B cell (primary cell): ENCODE data around the gene NXPE3. TPM values are rescaled to one million over a fixed set of nuclear protein-coding genes. Genes with fewer than 3 reads are reported as not detected.

ENCODE experiments used
- ATAC-seq: fragments of 200-7000 bp; cut with Tn5 transposase; one replicate; pipeline ENCODE4 v1.10.0; 2021; ENCODE audit warnings: low read depth, mild to moderate bottlenecking, moderate number of reproducible peaks, moderate library complexity
- CTCF ChIA-PET: fragments of 350-600 bp; sonication (Branson Sonifier 250); formaldehyde crosslinking; loops from one replicate; lab custom pipeline; 2021; ENCODE audit warnings: antibody characterized with exemption, inconsistent platforms; lab: Charles Lee
- POLR2A ChIA-PET: fragments of 350-600 bp; sonication (Branson Sonifier 250); formaldehyde crosslinking; loops from one replicate; lab custom pipeline; 2021; ENCODE audit warnings: antibody characterized with exemption; lab: Charles Lee
- DNase-seq: peaks from one replicate; pipeline ENCODE4 v3.0.0; 2013
- H2AFZ ChIP-seq: 2 replicates; pipeline ENCODE4 v1.6.1; 2012; ENCODE audit warnings: mild to moderate bottlenecking, low read depth, low read length; ENCODE audit not compliant: insufficient read depth, poor library complexity, severe bottlenecking
- H3K27ac ChIP-seq, 2 donors: 1 replicate in 1 of 2; 2 replicates in 1 of 2; pipeline ENCODE4 v1.5.1; 2012 to 2013; ENCODE audit warnings: low read length in 2 of 2, mild to moderate bottlenecking in 2 of 2, moderate library complexity in 1 of 2
- H3K27me3 ChIP-seq, 4 experiments: fragments of 200-600 bp in 1 of 4; sonication (generic) in 1 of 4; replicated peaks in 1 of 4; 1 replicate in 2 of 4; 2 replicates in 2 of 4; pipeline versions ENCODE4 v1.6.1 to v1.7.0; 2013 to 2016; ENCODE audit warnings: low read length in 3 of 4, mild to moderate bottlenecking in 2 of 4, mixed read lengths in 1 of 4, moderate library complexity in 1 of 4; ENCODE audit not compliant: insufficient read depth in 4 of 4, control insufficient read depth in 3 of 4; ENCODE audit errors: control extremely low read depth in 1 of 4
- H3K36me3 ChIP-seq, 2 experiments: replicated peaks in 1 of 2; 1 replicate in 1 of 2; 2 replicates in 1 of 2; pipeline versions ENCODE4 v1.6.1 to v1.7.1; 2013; ENCODE audit warnings: low read length in 1 of 2; ENCODE audit not compliant: insufficient read depth in 2 of 2, control insufficient read depth in 1 of 2; ENCODE audit errors: control extremely low read depth in 1 of 2, extremely low read depth in 1 of 2
- H3K4me1 ChIP-seq, 2 donors: fragments of 200-600 bp in 1 of 2; sonication (generic) in 1 of 2; 1 replicate in 1 of 2; 2 replicates in 1 of 2; pipeline versions ENCODE4 v1.5.1 to v1.6.1; 2013 to 2017; ENCODE audit warnings: low read length in 2 of 2; ENCODE audit not compliant: control insufficient read depth in 2 of 2, insufficient read depth in 2 of 2
- H3K4me2 ChIP-seq: replicated peaks from 2 replicates; pipeline ENCODE3; 2012; ENCODE audit warnings: mild to moderate bottlenecking, low read depth, low read length; ENCODE audit not compliant: poor library complexity, severe bottlenecking
- H3K4me3 ChIP-seq, 5 experiments: fragments of 200-600 bp in 1 of 5; sonication (generic) in 1 of 5; 1 replicate in 3 of 5; 2 replicates in 2 of 5; pipeline versions ENCODE4 v1.5.1 to v1.7.0; 2011 to 2016; ENCODE audit warnings: low read length in 4 of 5, mild to moderate bottlenecking in 4 of 5, low read depth in 2 of 5, control low read depth in 1 of 5, moderate library complexity in 1 of 5; ENCODE audit not compliant: insufficient read depth in 1 of 5; ENCODE audit errors: control extremely low read depth in 1 of 5, extremely low read depth in 1 of 5
- H3K79me2 ChIP-seq: fragments of 200-600 bp; sonication (generic); one replicate; pipeline ENCODE4 v1.6.0; 2016; ENCODE audit warnings: low read length; ENCODE audit not compliant: control insufficient read depth, insufficient read depth
- H3K9ac ChIP-seq: fragments of 200-600 bp; sonication (generic); 2 replicates; pipeline ENCODE4 v1.6.1; 2017; ENCODE audit warnings: mild to moderate bottlenecking, low read length, moderate library complexity
- H3K9me3 ChIP-seq, 3 donors: one replicate each; pipeline versions ENCODE4 v1.6.1 to v1.7.1; 2013; ENCODE audit warnings: low read length in 2 of 3; ENCODE audit not compliant: control insufficient read depth in 2 of 3, insufficient read depth in 1 of 3; ENCODE audit errors: control extremely low read depth in 1 of 3
- H4K20me1 ChIP-seq: 2 replicates; pipeline ENCODE4 v1.6.0; 2012; ENCODE audit warnings: mild to moderate bottlenecking, low read length; ENCODE audit not compliant: insufficient read depth, control insufficient read depth, poor library complexity, severe bottlenecking
- H3K27ac Mint-ChIP-seq: one replicate; pipeline ENCODE4 v1.8.0; 2021; ENCODE audit warnings: mixed read lengths
- H3K27me3 Mint-ChIP-seq: one replicate; pipeline ENCODE4 v1.8.0; 2021; ENCODE audit warnings: mixed read lengths
- H3K4me1 Mint-ChIP-seq: one replicate; pipeline ENCODE4 v1.8.0; 2021; ENCODE audit warnings: mixed read lengths
- H3K4me3 Mint-ChIP-seq: one replicate; pipeline ENCODE4 v1.8.0; 2021; ENCODE audit warnings: mixed read lengths
- H3K9me3 Mint-ChIP-seq: one replicate; pipeline ENCODE4 v1.8.0; 2022; ENCODE audit warnings: mixed read lengths; ENCODE audit not compliant: insufficient read depth
- EZH2 ChIP-seq: IDR thresholded peaks from 2 replicates; pipeline ENCODE4 v1.6.1; 2012; ENCODE audit warnings: borderline replicate concordance, low read depth, mild to moderate bottlenecking, moderate library complexity, low read length; ENCODE audit not compliant: insufficient read depth, poor library complexity, severe bottlenecking
- WGBS: methylation state at CpG from one replicate; pipeline ENCODE4 v1.1.5; 2013; ENCODE audit warnings: missing lambda C conversion rate; ENCODE audit not compliant: insufficient coverage; 5-methylcytosine and 5-hydroxymethylcytosine counted together
- intact Hi-C: fragments of 100-400 bp; cut with micrococcal nuclease; formaldehyde crosslinking; loops from one replicate; pipeline ENCODE4 v1.10.0; 2022
- polyA plus RNA-seq: library from polyadenylated mRNA; depleted of rRNA; stranded (reverse); fragments of >200 nt; gene quantifications from 2 replicates; pipeline ENCODE4 v1.2.3, GENCODE V29; 2012
- total RNA-seq, 2 donors: library from RNA; stranded (reverse); fragments of 120-200 nt in 1 of 2; gene quantifications; 1 replicate in 1 of 2; 2 replicates in 1 of 2; pipeline versions ENCODE4 v1.2.3 to v1.2.4, GENCODE V29; 2013 to 2022
- TF ChIP-seq, protein P1 (sequence below): fragments of 200-600 bp; IDR thresholded peaks from one replicate; pipeline ENCODE4 v1.8.0; 2022; ENCODE audit warnings: antibody characterized with exemption, mild to moderate bottlenecking

The NXPE3 gene
- total and polyA plus RNA-seq, 2 donors (not counting 1 experiment from before 2014, with no cell fraction given), result 15.4 to 19.7 TPM

GRCh38 chr3:101836652-101837598, 57.9 kb downstream of the NXPE3 start:
- H3K9ac ChIP-seq, result peak overlapping the region; percentile 3
- intact Hi-C loops, result loop anchor here (1.0 kb wide), 2 partner anchors 8 to 12 kb away; partner anchors contain the start of gene NFKBIZ

More at GRCh38 chr3:101836652-101837598, 57.9 kb downstream of the NXPE3 start:
- Histone ChIP-seq H3K9me3 (peaks cover 0 to under 1% (median 0%) of the 10 kb centered on the region in 3 donors), H3K27me3 (no peaks in the 10 kb centered on the region), H4K20me1 (no peaks in the 10 kb centered on the region), H3K4me3 (peak overlapping the region in 2 of 5 experiments; percentile 2 to 14), H3K4me2 (peak overlapping the region; percentile 55), H3K79me2 (peaks cover 98% of the 10 kb centered on the region), H3K4me1 (peaks cover 55 to 59% of the 10 kb centered on the region in 2 donors), H3K27ac (peak overlapping the region; percentile 19 to 49), H3K36me3 (no peaks in the 10 kb centered on the region), H2AFZ (peak overlapping the region; percentile 9)
- DNase-seq (peak; percentile 77), ATAC-seq (peak; percentile 68)
- peak overlapping the region; percentile 28 for H3K27ac Mint-ChIP-seq
- POLR2A ChIA-PET, result interaction anchor here (0.6 to 2.4 kb wide), 4 partner anchors 10 to 102 kb away, joined by 3 to 10 read pairs (median 4); partner anchors contain the start of gene NFKBIZ
- H3K4me3 Mint-ChIP-seq, result peak overlapping the region; percentile 73
- WGBS, result no CpG with 5 or more reads among the region's 3 CpGs
- no peaks in the 10 kb centered on the region for H3K27me3 Mint-ChIP-seq
- H3K9me3 Mint-ChIP-seq, result peaks cover 1% of the 10 kb centered on the region
- H3K4me1 Mint-ChIP-seq, result peaks cover 84% of the 10 kb centered on the region
- CTCF ChIA-PET, result interaction anchor here (2.0 kb wide), 1 partner anchor 392 kb away, joined by 10 read pairs; no protein-coding TSS in a partner anchor
- TF ChIP-seq, protein P1, sequence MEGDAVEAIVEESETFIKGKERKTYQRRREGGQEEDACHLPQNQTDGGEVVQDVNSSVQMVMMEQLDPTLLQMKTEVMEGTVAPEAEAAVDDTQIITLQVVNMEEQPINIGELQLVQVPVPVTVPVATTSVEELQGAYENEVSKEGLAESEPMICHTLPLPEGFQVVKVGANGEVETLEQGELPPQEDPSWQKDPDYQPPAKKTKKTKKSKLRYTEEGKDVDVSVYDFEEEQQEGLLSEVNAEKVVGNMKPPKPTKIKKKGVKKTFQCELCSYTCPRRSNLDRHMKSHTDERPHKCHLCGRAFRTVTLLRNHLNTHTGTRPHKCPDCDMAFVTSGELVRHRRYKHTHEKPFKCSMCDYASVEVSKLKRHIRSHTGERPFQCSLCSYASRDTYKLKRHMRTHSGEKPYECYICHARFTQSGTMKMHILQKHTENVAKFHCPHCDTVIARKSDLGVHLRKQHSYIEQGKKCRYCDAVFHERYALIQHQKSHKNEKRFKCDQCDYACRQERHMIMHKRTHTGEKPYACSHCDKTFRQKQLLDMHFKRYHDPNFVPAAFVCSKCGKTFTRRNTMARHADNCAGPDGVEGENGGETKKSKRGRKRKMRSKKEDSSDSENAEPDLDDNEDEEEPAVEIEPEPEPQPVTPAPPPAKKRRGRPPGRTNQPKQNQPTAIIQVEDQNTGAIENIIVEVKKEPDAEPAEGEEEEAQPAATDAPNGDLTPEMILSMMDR, result no peak
- no peak for TF ChIP-seq EZH2
